Activated CD4-positive, alpha-beta T cell treated with anti-CD3 and anti-CD28 coated beads, Interleukin-2, amount 50 U/mL, for 48 hours (primary cell): ENCODE data around the gene PCBP3.
"Not testable (repeated sequence)": the region's sequence is repeated elsewhere in the genome, so short reads cannot be mapped to it uniquely, and the experiment has no call there.

ENCODE experiments used
- DNase-seq, 2 experiments: peaks; one replicate each; pipeline ENCODE4 v3.0.0-alpha.2; 2020

The PCBP3 gene

GRCh38 chr21:45643021-45643980 lies at the start of gene PCBP3:
PCBP3 (plus strand) TSS chr21:45643725; CDS start chr21:45850086, 206,361 bp downstream.
- peak; percentile 97 to 98 for DNase-seq

- no peak for DNase-seq
These were observed 48.6 kb upstream of the PCBP3 start for GRCh38 chr21:45594721-45595489.

GRCh38 chr21:45595574-45596295 lies 47.8 kb upstream of the PCBP3 start:
- DNase-seq, result no peak

GRCh38 chr21:45596704-45597318 lies 46.7 kb upstream of the PCBP3 start:
- peak; percentile 91 for DNase-seq

DNA sequence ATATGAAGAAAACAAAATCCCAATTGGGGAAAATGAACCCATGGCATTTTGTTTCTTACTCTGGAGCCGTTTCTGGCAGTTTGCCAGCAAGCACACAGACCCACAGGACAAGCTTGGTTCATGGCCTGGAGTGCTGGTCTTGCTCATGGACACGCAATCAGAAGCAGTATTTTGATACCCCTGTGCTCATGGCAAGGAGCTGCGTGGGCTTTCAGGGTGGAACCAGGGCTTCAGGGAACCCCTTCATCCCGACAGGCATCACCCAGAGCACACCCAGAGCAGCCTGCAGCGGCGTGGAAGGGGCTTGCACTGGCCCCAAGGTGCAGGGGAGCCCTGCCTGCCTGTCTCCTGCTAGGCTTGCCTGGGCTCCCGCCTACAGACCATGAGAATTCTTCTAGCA lies 45.4 kb upstream of the PCBP3 start:
- no peak for DNase-seq

- no peak for DNase-seq
These were observed 44.9 kb upstream of the PCBP3 start for GRCh38 chr21:45598666-45599065.

DNA sequence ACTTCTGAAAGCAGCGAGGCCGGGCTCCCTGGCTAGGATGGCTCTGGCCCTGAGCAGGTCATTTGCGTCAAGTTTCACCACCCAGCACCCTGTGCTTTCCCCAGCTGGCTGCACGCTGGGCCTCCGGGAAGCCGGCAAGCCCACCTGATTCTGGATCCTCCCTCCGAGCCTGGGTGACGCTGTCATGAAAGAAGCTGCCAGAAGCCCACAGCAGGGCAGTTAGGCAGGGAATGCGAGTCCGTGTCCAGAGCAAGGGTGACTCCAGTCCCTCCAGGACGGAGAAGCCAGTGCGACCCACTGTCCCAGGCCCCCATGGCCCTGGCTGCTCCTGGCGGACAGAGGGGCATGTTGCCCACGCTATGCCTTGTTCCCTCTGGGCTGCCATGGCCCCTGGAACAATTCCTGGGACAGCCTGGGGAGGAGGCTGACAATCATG lies 44.4 kb upstream of the PCBP3 start:
- no peak for DNase-seq

DNA sequence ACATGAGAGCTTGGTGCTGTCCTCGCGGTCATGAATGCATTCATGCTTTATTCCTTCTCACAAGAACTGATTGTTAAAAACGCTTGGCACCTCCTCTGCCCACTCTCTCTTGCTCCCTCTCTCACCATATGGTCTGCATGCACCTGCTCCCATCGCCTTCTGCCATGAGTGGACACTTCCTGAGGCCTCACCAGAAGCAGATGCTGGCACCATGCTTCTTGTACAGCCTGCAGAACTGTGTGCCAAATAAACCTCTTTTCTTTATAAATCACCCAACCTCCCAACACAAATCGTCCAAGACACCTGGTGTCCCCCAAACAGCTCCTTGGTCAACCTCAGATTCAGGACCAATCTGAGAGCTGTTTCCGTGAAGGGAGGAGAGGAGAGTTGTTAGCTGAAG lies 43.3 kb upstream of the PCBP3 start:
- DNase-seq, result no peak

DNA sequence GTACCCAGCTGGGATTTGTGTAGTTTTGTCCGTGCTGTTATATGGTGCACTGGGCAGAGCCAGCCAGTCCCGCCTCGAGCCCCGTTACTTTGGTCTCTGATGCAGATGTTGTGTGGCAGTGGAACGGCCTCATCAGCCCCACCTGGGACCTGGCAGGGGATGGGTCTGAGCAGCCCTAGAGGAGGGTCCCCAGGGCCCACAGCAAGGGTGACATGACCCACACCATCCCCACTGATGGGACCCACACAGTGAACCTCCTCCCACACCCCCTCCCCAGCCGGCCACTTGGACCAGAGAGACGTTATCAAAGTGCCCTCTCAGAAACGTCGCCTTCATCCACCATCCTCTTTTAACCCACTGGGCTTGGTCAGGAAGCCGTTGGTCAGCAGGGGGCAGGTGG lies 42.0 kb upstream of the PCBP3 start:
- no peak for DNase-seq

GRCh38 chr21:45602106-45602505 lies 41.4 kb upstream of the PCBP3 start:
- DNase-seq, result no peak

DNA sequence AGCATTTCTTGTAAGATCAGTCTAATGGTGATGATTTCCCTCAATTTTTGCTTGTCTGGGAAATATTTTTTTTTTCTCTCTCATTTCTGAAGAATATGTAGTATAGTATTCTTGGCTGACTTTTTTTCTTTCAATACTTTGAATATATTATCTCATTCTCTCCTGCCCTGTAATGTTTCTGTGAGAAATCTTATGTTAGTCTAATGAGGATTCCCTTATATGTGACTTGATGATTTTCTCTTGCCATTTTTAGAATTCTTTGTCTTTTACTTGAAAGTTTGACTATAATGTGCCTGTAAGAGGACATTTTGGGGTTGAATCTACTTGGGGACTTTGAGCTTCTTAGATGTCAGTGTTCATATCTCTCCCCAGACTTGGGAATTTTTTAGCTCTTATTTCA lies 40.0 kb upstream of the PCBP3 start:
- no peak for DNase-seq

DNA sequence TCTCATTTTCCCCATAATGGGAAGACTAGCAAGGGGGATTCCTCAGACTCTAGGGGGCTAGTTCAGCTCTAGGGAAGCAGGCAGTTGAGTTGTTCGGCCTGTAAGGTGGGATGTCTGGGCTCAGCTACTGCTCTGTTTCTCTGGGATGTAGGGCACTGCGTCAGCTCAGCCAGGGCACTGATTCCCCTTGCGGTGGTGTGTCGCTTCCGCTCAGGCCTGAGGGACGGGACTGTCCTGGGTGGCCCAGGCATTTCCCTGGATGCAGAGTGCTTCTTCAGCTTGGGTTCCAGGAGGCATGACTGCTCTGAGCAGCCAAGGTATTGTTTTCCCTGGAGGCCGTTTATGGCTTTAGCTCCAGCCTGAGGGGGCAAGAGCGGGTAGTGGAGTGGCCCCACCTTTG lies 38.8 kb upstream of the PCBP3 start:
- not testable (repeated sequence) for DNase-seq

DNA sequence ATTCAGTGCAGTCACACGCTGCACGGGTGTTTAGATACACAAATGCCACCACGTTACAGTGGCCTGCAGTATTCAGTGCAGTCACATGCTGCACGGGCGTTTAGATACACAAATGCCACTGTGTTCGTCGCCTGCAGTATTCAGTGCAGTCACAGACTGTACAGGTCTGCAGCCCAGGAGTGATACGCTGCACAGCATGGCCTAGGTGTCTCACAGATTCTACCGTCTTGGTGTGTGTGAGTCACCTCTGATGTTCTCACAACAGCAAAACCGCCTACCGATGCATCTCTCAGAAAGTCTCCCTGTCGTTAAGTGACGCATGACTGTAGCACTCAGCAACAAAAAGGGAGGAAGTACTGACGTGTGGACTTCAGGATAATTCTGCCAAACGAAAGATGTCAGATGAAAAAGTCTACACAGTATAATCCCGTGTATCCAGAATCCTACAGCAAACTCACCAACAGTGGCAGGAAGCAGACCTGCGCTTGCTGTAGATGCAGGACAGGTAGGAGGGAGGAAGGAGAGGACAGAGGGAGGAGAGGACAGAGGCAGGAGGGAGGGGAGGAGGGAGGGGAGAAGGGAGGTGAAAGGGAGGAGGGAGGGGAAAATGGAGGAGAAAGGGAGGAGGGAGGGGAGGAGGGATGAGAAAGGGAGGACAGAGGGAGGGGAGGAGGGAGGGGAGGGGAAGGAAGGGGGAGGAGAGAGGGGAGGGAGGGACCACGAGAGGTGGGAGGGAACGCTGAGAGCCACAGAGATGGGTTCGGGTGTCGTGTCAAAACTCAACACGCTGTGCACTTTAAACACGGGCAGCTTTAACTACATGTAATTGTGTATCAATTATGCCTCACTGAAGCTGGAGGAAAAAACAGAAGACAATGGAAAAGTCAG lies 36.3 kb upstream of the PCBP3 start:
- DNase-seq, result peak; percentile 39 to 55

DNA sequence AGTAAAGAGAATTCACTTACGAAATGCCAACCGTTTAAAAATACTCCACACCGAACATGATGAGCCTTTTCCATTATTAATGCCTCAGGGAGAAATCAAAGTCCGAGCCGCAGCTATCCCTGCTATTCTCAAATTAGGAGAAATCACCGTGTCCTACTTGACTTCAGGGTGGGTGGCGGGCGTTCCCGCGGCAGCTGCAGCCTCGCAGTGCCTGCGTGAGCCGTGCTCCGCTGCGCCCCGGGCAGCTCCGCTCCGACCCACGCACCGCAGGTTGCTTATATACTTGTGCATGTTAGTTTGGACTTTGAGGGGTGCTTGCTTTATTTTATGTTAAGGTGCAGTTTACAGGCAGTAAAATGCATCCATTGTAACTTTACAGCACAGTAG lies 35.6 kb upstream of the PCBP3 start:
- DNase-seq, result no peak

DNA sequence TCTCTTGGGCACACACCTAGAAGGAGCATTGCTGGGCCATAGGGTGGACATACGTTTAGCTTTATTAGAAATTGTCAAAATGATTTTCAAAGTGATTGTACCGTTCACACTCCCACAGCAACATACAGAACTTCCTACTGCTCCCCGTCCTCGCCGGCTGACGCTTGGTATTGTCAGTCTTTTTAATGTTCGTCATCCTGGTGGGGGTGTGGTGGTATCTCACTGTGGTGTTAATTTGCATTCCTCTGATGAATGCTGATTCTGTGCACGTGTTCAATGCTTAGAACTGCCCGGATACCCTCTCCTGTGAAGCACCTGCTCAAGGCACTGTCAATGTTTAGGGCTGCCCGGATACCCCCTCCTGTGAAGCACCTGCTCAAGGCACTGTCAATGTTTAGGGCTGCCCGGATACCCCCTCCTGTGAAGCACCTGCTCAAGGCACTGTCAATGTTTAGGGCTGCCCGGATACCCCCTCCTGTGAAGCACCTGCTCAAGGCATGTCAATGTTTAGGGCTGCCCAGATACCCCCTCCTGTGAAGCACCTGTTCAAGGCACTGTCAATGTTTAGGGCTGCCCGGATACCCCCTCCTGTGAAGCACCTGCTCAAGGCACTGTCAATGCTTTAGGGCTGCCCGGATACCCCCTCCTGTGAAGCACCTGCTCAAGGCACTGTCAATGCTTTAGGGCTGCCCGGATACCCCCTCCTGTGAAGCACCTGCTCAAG lies 34.6 kb upstream of the PCBP3 start:
- DNase-seq, result not testable (repeated sequence)

DNA sequence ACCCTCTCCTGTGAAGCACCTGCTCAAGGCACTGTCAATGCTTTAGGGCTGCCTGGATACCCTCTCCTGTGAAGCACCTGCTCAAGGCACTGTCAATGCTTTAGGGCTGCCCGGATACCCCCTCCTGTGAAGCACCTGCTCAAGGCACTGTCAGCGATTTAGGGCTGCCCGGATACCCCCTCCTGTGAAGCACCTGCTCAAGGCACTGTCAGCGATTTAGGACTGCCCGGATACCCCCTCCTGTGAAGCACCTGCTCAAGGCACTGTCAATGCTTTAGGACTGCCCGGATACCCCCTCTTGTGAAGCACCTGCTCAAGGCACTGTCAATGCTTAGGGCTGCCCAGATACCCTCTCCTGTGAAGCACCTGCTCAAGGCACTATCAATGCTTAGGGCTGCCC lies 33.9 kb upstream of the PCBP3 start:
- not testable (repeated sequence) for DNase-seq

DNA sequence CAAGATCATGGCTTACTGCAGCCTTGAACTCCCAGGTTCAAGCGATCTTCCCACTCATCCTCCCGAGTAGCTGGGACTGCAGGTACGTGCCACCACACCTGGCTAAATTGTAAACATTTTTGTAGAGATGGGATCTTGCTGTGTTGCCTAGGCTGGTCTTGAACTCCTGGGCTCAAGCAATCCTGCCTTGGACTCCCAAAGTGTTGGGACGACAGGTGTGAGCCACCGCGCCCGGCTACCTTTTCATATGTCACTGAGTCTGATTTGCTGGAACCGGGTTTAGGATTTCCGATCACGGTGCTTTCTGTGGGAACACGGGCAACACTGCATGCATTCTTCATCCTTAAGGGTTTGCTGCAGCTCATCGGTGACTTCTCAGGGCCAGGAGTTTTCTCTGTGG lies 32.2 kb upstream of the PCBP3 start:
- no peak for DNase-seq

DNA sequence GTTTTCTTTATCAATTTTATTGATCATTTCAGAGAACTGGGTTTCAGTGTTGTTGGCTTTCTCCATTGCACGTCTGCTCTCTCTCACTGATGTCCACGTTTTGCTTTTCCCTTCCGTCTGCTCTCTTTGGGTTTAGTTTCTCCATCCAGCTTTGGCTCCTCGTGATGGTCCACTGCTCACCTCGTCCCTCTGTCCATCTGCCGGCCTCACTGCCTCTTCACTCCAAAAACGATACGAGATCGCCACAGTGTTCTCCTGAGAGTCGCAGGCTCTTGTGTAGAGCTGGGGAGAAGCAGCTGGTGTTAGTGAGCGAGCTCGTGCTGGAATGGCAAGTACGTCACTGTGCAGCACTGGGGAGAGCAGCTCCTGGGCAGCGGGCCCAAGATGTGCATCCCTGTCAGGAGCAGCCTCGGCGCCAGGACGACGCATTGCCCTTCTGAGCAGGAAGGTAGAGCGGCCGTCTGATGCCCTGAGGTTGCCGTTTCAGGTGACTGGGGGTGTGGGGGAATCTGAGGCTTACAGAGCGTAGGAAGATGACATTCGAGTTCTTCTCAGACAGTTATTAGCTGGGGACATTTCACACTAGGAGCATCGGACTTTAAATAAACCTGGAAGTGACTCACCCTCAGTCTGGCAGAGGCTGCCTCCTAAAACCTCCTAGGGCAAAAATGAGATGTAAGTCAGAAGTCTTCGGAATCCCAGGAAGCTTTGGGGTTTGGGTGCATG lies 31.4 kb upstream of the PCBP3 start:
- DNase-seq, result no peak

GRCh38 chr21:45612665-45613019 lies 30.9 kb upstream of the PCBP3 start:
- not testable (repeated sequence) for DNase-seq

DNA sequence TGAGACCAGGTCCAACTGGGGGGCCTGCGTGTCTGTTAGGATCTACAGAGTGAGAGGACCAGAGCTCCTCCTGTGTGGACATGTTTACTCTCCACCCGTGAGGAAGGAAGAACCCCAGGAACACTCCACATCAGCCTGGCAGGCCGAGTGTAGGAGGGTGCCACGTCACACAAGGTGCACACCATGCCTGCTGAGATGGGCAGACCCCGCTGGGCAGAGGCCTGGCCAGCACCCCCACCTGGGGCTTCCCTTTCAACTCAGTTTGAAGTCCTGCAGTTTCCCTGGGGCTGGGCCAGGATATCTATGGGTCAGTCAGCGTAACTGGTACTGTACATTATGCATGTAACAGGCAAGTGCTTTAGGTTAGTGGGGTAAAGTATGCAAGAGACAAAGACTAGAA lies 30.1 kb upstream of the PCBP3 start:
- DNase-seq, result no peak
